ENCODE results near the gene FILIP1.

- no peak for TF ChIP-seq MAX (IDR thresholded peaks at IDR 0.05; ENCODE audit: low read depth, low read length)
- TF ChIP-seq CTCF (IDR thresholded peaks at IDR 0.05; ENCODE audit: low read depth, low read length) = no peak
- TF ChIP-seq POLR2A (IDR thresholded peaks at IDR 0.05; ENCODE audit: extremely low read depth, insufficient read length) = no peak
These were observed 159.1 kb downstream of the FILIP1 start for GRCh38 chr6:75334266-75335040.
